Right lobe of liver (tissue), 6 donors: ENCODE results near the gene FOXP2. TPM values are rescaled to one million over a fixed set of nuclear protein-coding genes. Genes with fewer than 3 reads are reported as not detected.

ENCODE experiments used
- ATAC-seq, 4 donors: fragments of 200-7000 bp; cut with Tn5 transposase; one replicate each; pipeline ENCODE4 v1.9.1; 2020; ENCODE audit warnings: mild to moderate bottlenecking in 4 of 4, moderate library complexity in 4 of 4
- DNase-seq, 3 donors: peaks; one replicate each; pipeline ENCODE4 v3.0.0-alpha.2; 2020
- H3K27ac ChIP-seq, 3 donors: fragments of 200-600 bp; one replicate each; pipeline ENCODE4 v1.8.0; 2022
- H3K27me3 ChIP-seq, 2 donors: fragments of 200-600 bp; one replicate each; pipeline ENCODE4 v1.8.0; 2022
- H3K36me3 ChIP-seq, 4 donors: fragments of 200-600 bp; sonication (generic) in 1 of 4; one replicate each; pipeline versions ENCODE4 v1.5.1 to v1.8.0; 2017 to 2022; ENCODE audit warnings: control low read depth in 1 of 4
- H3K4me1 ChIP-seq, 4 donors: fragments of 200-600 bp; sonication (generic) in 1 of 4; one replicate each; pipeline versions ENCODE4 v1.5.1 to v1.8.0; 2017 to 2022; ENCODE audit warnings: control low read depth in 1 of 4
- H3K4me3 ChIP-seq, 3 donors: fragments of 200-600 bp; one replicate each; pipeline ENCODE4 v1.8.0; 2022
- H3K9me3 ChIP-seq, 4 donors: fragments of 200-600 bp; sonication (generic) in 1 of 4; one replicate each; pipeline versions ENCODE4 v1.5.1 to v1.8.0; 2017 to 2022; ENCODE audit warnings: control low read depth in 1 of 4
- POLR2A ChIP-seq: fragments of 450-650 bp; IDR thresholded peaks from one replicate; pipeline ENCODE4 v1.6.1; 2017; ENCODE audit warnings: antibody characterized with exemption, mild to moderate bottlenecking
- WGBS: methylation state at CpG from one replicate; pipeline ENCODE4 v1.1.6; 2018; ENCODE audit warnings: low coverage, low lambda C conversion rate; ENCODE audit not compliant: insufficient coverage; ENCODE audit errors: missing lambda C conversion rate; 5-methylcytosine and 5-hydroxymethylcytosine counted together
- intact Hi-C, 2 donors: fragments of 100-400 bp; cut with DNase I; formaldehyde crosslinking; loops; one replicate each; pipeline versions ENCODE4 v1.11.2 to v1.14.1; 2022
- total RNA-seq, 6 experiments: library from RNA; depleted of rRNA in 2 of 6; stranded (reverse); fragments of >200 nt in 2 of 6; fragmentation: NEBNext Ultra II Directional in 3 of 6; extraction: Animal tissue kit (Norgen Biotek cat#: 25700) in 3 of 6; gene quantifications; one replicate each; pipeline versions ENCODE4 v1.1.0 to v1.2.4, GENCODE V29; 2016 to 2023
- TF ChIP-seq, protein P1 (sequence below), 4 donors: fragments of 200-600 bp in 3 of 4; fragments of 450-650 bp in 1 of 4; IDR thresholded peaks; one replicate each; pipeline versions ENCODE4 v1.5.1 to v1.8.0; 2016 to 2022; ENCODE audit warnings: antibody characterized with exemption in 4 of 4, mild to moderate bottlenecking in 2 of 4
- donor health status: DM: no; HTN: yes; CAD: no.
- donor health status: DM: no; HTN: no; CAD: no.
- donor health status: DM: no; HTN: no; CAD: no.
- donor health status: DM: no; HTN: yes; CAD: no.
- donor health status: DM: no; HTN: yes; CAD: no.

Gene FOXP2
- total RNA-seq, 6 experiments from 2014 or later, result 2.9 to 8.3 (median 4.4) TPM

DNA sequence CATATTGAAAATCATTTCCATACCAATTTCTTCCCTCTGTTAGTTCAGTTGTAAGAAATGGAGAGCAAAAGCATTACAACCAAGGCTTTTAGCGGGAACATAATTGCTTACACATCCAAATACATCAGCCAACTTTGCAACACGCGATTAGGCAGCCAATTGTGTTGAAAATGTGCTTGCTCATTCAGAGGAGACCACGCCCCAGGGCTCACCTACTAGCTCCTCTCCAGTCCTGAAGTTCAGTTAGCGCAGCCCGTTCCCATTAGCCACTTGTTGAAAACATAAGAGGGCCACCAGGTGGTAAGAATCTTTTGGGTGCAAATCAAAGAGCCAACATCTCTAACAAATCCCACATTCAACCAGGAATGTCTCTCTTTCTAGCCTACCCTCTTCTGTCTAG is 294.0 kb downstream of the FOXP2 start:
- Histone ChIP-seq H3K4me1 (no peaks in the 10 kb centered on the region), H3K9me3 (no peaks in the 10 kb centered on the region), H3K27ac (no peak overlapping the region), H3K36me3 (no peaks in the 10 kb centered on the region), H3K4me3 (no peak overlapping the region), H3K27me3 (no peaks in the 10 kb centered on the region)
- intact Hi-C loops, result no loop called here
- ATAC-seq (no peak), DNase-seq (no peak)
- 75% methylated on average over 6 of the region's 6 CpGs for WGBS
- no peak for TF ChIP-seq POLR2A
- TF ChIP-seq, protein P1, sequence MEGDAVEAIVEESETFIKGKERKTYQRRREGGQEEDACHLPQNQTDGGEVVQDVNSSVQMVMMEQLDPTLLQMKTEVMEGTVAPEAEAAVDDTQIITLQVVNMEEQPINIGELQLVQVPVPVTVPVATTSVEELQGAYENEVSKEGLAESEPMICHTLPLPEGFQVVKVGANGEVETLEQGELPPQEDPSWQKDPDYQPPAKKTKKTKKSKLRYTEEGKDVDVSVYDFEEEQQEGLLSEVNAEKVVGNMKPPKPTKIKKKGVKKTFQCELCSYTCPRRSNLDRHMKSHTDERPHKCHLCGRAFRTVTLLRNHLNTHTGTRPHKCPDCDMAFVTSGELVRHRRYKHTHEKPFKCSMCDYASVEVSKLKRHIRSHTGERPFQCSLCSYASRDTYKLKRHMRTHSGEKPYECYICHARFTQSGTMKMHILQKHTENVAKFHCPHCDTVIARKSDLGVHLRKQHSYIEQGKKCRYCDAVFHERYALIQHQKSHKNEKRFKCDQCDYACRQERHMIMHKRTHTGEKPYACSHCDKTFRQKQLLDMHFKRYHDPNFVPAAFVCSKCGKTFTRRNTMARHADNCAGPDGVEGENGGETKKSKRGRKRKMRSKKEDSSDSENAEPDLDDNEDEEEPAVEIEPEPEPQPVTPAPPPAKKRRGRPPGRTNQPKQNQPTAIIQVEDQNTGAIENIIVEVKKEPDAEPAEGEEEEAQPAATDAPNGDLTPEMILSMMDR (IDR thresholded peaks at IDR 0.05), result no peak

DNA sequence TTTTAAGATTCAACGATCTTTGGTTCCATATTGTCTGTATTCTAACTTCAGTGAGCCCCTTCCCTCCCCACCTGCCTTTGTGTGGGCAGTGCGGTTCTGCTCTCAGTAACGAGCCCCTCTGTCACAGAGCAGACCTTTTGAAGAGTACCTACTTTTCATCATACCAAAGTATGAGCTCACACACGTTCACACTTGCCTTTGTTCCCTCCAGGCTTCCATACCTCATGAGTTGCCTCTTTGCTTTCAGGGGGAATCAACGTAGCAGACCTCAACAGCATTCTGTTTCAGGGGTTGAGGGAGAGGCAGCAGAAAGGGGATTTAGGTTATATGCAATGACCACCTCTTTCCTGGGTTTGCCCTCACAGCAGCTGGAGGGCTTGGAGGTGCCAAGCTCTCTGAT is 295.9 kb downstream of the FOXP2 start:
- Histone ChIP-seq H3K9me3 (no peaks in the 10 kb centered on the region), H3K27me3 (no peaks in the 10 kb centered on the region), H3K36me3 (no peaks in the 10 kb centered on the region), H3K4me3 (no peak overlapping the region), H3K4me1 (no peaks in the 10 kb centered on the region), H3K27ac (no peak overlapping the region)
- no peak for ATAC-seq
- TF ChIP-seq, protein P1 (IDR thresholded peaks at IDR 0.05), result no peak
- no peak for TF ChIP-seq POLR2A
- intact Hi-C loops, result no loop called here
- no peak for DNase-seq
- 41% methylated on average over 5 of the region's 5 CpGs for WGBS

DNA sequence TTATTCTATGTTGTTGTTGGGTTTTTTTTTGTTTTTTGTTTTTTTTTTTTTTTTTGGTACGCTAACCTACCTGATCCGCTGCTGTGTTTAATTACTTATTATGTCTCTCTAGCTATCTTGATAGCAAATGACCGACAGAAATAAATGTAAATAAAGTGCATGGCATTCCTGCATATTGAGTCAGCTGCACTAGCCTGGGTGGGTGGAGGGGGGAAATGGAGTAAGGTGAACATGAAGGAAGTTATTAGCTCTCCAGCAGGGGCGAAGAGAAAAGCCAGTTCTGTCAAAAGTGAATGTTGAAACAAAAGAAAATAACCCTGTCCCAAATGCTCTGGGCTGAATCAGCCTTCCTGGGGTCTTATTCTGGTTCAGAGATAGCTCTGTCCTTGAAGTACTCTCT is 296.6 kb downstream of the FOXP2 start:
- Histone ChIP-seq H3K27ac (no peak overlapping the region), H3K4me1 (no peaks in the 10 kb centered on the region), H3K36me3 (no peaks in the 10 kb centered on the region)

DNA sequence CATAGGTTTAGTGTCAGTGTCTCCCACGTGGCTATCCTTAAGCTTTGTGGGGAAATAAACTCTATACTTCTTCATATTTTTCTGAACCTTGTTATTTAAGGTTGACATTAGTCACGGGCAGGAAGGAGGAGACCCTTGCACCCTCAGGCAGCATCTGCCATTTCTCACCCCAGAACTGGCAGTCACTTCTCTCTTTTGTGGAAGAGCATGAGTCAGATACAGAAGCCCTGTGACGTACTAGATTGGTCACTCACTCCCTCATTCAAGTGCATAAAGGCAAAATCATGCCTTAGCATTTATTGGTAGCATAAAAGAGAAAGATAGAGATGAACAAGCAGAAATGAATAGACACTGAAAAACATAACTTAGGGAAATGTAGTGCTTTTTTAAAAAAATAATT is 301.3 kb downstream of the FOXP2 start:
- H3K27ac ChIP-seq, result no peak overlapping the region
- TF ChIP-seq, protein P1 (IDR thresholded peaks at IDR 0.05), result no peak
- no peak for TF ChIP-seq POLR2A
- no peak overlapping the region for H3K4me3 ChIP-seq
- H3K36me3 ChIP-seq, result no peaks in the 10 kb centered on the region
- WGBS, result 21% methylated on average over 3 of the region's 3 CpGs
- intact Hi-C loops, result no loop called here
- no peaks in the 10 kb centered on the region for H3K27me3 ChIP-seq
- no peaks in the 10 kb centered on the region for H3K9me3 ChIP-seq
- H3K4me1 ChIP-seq, result no peaks in the 10 kb centered on the region
- no peak for ATAC-seq
- no peak for DNase-seq

More for the DNA sequence above, 296.6 kb downstream of the FOXP2 start:
- Histone ChIP-seq H3K4me3 (no peak overlapping the region), H3K27me3 (no peaks in the 10 kb centered on the region), H3K9me3 (no peaks in the 10 kb centered on the region)
- ATAC-seq (no peak), DNase-seq (no peak)
- 59% methylated on average over 4 of the region's 4 CpGs for WGBS
- intact Hi-C loops, result no loop called here
- no peak for TF ChIP-seq POLR2A
- TF ChIP-seq, protein P1 (IDR thresholded peaks at IDR 0.05), result no peak

DNA sequence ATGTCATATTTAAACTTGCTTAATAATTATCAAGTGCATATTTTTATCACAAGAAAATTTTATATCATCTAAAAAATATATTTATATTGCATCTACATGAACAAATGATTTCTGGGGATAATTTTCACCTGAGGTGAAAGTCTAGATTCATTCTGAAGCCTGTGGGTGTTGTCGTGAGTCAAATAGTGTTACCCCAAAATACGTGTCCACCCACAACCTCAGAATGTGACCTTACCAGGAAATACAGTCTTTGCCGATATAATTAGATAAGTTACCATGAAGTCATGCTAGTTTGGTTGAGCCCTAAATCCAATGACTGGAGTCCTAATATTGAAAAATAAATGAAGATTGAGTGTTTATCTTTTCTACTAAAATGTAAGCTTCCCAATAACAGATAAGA is 304.2 kb downstream of the FOXP2 start:
- Histone ChIP-seq H3K36me3 (no peaks in the 10 kb centered on the region), H3K4me1 (no peaks in the 10 kb centered on the region), H3K27me3 (no peaks in the 10 kb centered on the region), H3K4me3 (no peak overlapping the region), H3K27ac (no peak overlapping the region), H3K9me3 (no peaks in the 10 kb centered on the region)
- DNase-seq (no peak), ATAC-seq (no peak)
- no peak for TF ChIP-seq POLR2A
- TF ChIP-seq, protein P1 (IDR thresholded peaks at IDR 0.05), result no peak
- WGBS, result 62% methylated on average over 3 of the region's 3 CpGs
- intact Hi-C loops, result no loop called here
